H1 (cell line): ENCODE data around the gene EVA1C. TPM values are rescaled to one million over a fixed set of nuclear protein-coding genes. Genes with fewer than 3 reads are reported as not detected.

Experiments
- CTCF ChIA-PET: fragments of 300-600 bp; sonication (Branson Sonifier 250); formaldehyde crosslinking; loops from one replicate; lab custom pipeline; 2021; ENCODE audit not compliant: partially characterized antibody; lab: Charles Lee
- POLR2A ChIA-PET: fragments of 300-600 bp; sonication (Branson Sonifier 250); formaldehyde crosslinking; loops from one replicate; lab custom pipeline; 2021; ENCODE audit warnings: inconsistent platforms; ENCODE audit not compliant: partially characterized antibody; lab: Charles Lee
- DNase-seq, 2 experiments: peaks; one replicate each; pipeline versions ENCODE4 v3.0.0 to v3.0.0-alpha.2; 2010 to 2022; ENCODE audit warnings: low spot score in 2 of 2, low read depth in 1 of 2, mixed read lengths in 1 of 2
- FAIRE-seq: peaks from 2 replicates; lab custom pipeline; 2011; peaks lifted over from hg19 to GRCh38; lab: Jason Lieb, UNC
- H2AFZ ChIP-seq: 2 replicates; pipeline ENCODE4 v1.8.1; 2012; ENCODE audit warnings: low read length, inconsistent platforms
- H2AK5ac ChIP-seq: 2 replicates; pipeline ENCODE4 v1.6.1; 2013; ENCODE audit warnings: low read depth, low read length
- H2BK120ac ChIP-seq: replicated peaks from 2 replicates; pipeline ENCODE3; 2013; ENCODE audit warnings: low read depth, low read length, inconsistent platforms
- H2BK12ac ChIP-seq: 2 replicates; pipeline ENCODE4 v1.6.1; 2013; ENCODE audit warnings: low read depth, low read length
- H2BK15ac ChIP-seq: 2 replicates; pipeline ENCODE4 v1.6.1; 2013; ENCODE audit warnings: low read length
- H2BK20ac ChIP-seq: 2 replicates; pipeline ENCODE4 v1.6.1; 2013; ENCODE audit warnings: low read length
- H2BK5ac ChIP-seq: 2 replicates; pipeline ENCODE4 v1.6.1; 2013; ENCODE audit warnings: low read depth, low read length
- H3K14ac ChIP-seq: 2 replicates; pipeline ENCODE4 v1.6.1; 2013; ENCODE audit warnings: inconsistent platforms; ENCODE audit not compliant: insufficient read length
- H3K18ac ChIP-seq: 2 replicates; pipeline ENCODE4 v1.6.1; 2013; ENCODE audit warnings: low read length; ENCODE audit errors: extremely low read depth
- H3K23ac ChIP-seq: 2 replicates; pipeline ENCODE4 v1.6.1; 2013; ENCODE audit warnings: inconsistent platforms; ENCODE audit not compliant: insufficient read length
- H3K23me2 ChIP-seq: 2 replicates; pipeline ENCODE4 v1.6.1; 2013; ENCODE audit warnings: low read depth, low read length
- H3K27ac ChIP-seq: 2 replicates; pipeline ENCODE4 v1.6.1; 2011; ENCODE audit warnings: low read depth, low read length, inconsistent platforms
- H3K27me3 ChIP-seq, 4 experiments: replicated peaks in 1 of 4; 1 replicate in 1 of 4; 2 replicates in 3 of 4; pipeline versions ENCODE4 v1.6.1 to v1.8.1; 2011 to 2013; ENCODE audit warnings: low read length in 3 of 4, mild to moderate bottlenecking in 3 of 4, inconsistent platforms in 2 of 4, mixed read lengths in 2 of 4, moderate library complexity in 1 of 4; ENCODE audit not compliant: control insufficient read depth in 3 of 4, insufficient read depth in 3 of 4; ENCODE audit errors: extremely low read depth in 1 of 4
- H3K36me3 ChIP-seq, 4 experiments: 2 replicates each; pipeline versions ENCODE4 v1.6.1 to v1.8.1; 2011 to 2013; ENCODE audit warnings: mild to moderate bottlenecking in 4 of 4, low read length in 3 of 4, moderate library complexity in 2 of 4, control low read depth in 1 of 4, inconsistent platforms in 1 of 4; ENCODE audit not compliant: insufficient read depth in 4 of 4, control insufficient read depth in 2 of 4
- H3K4ac ChIP-seq: replicated peaks from 2 replicates; pipeline ENCODE3; 2013; ENCODE audit warnings: low read length, low read depth, mixed read lengths, inconsistent platforms; ENCODE audit not compliant: insufficient read length
- H3K4me1 ChIP-seq, 4 experiments: replicated peaks in 1 of 4; 1 replicate in 1 of 4; 2 replicates in 3 of 4; pipeline versions ENCODE4 v1.6.1 to v1.8.1; 2011 to 2013; ENCODE audit warnings: low read length in 3 of 4, inconsistent platforms in 2 of 4, mixed read lengths in 1 of 4; ENCODE audit not compliant: insufficient read depth in 4 of 4, control insufficient read depth in 3 of 4
- H3K4me2 ChIP-seq, 2 experiments: 2 replicates each; pipeline versions ENCODE4 v1.6.1 to v1.8.1; 2011 to 2013; ENCODE audit warnings: low read depth in 2 of 2, low read length in 2 of 2, control low read depth in 1 of 2, inconsistent platforms in 1 of 2, mild to moderate bottlenecking in 1 of 2; ENCODE audit not compliant: insufficient read depth in 1 of 2
- H3K4me3 ChIP-seq, 4 experiments: fragments of 200-600, 300-600 bp in 1 of 4; sonication (generic), shearing (Covaris generic), sonication (Bioruptor Twin) in 1 of 4; 2 replicates each; pipeline versions ENCODE4 v1.5.1 to v1.8.1; 2011 to 2016; ENCODE audit warnings: low read length in 4 of 4, low read depth in 3 of 4, control low read depth in 2 of 4, inconsistent platforms in 2 of 4, mild to moderate bottlenecking in 2 of 4, mixed read lengths in 1 of 4, moderate library complexity in 1 of 4; ENCODE audit not compliant: insufficient read depth in 2 of 4; ENCODE audit errors: extremely low read depth in 1 of 4
- H3K56ac ChIP-seq: replicated peaks from 2 replicates; pipeline ENCODE3; 2013; ENCODE audit warnings: low read depth, mild to moderate bottlenecking, mixed read lengths, low read length, inconsistent platforms; ENCODE audit not compliant: insufficient read length
- H3K79me1 ChIP-seq: 2 replicates; pipeline ENCODE4 v1.6.1; 2013; ENCODE audit warnings: low read depth, low read length, control low read depth
- H3K79me2 ChIP-seq, 2 experiments: 2 replicates each; pipeline versions ENCODE4 v1.6.1 to v1.8.1; 2012 to 2013; ENCODE audit warnings: low read length in 2 of 2, mild to moderate bottlenecking in 2 of 2, inconsistent platforms in 1 of 2; ENCODE audit not compliant: insufficient read depth in 2 of 2, control insufficient read depth in 1 of 2
- H3K9ac ChIP-seq, 4 experiments: replicated peaks in 1 of 4; 1 replicate in 1 of 4; 2 replicates in 3 of 4; pipeline versions ENCODE4 v1.6.1 to v1.8.1; 2011 to 2013; ENCODE audit warnings: low read depth in 3 of 4, low read length in 3 of 4, control low read depth in 2 of 4, mild to moderate bottlenecking in 2 of 4, moderate library complexity in 2 of 4, inconsistent platforms in 1 of 4; ENCODE audit errors: extremely low read depth in 1 of 4
- H3K9me3 ChIP-seq, 2 experiments: 2 replicates each; pipeline versions ENCODE4 v1.6.1 to v1.8.1; 2012 to 2013; ENCODE audit warnings: mild to moderate bottlenecking in 2 of 2, moderate library complexity in 2 of 2, control low read depth in 1 of 2, inconsistent platforms in 1 of 2, low read depth in 1 of 2, low read length in 1 of 2, mixed read lengths in 1 of 2; ENCODE audit not compliant: insufficient read depth in 2 of 2
- H4K20me1 ChIP-seq, 2 experiments: replicated peaks in 1 of 2; 2 replicates each; pipeline versions ENCODE3 to v1.8.1; 2011 to 2013; ENCODE audit warnings: inconsistent platforms in 2 of 2, low read length in 2 of 2, mild to moderate bottlenecking in 1 of 2; ENCODE audit not compliant: insufficient read depth in 2 of 2, control insufficient read depth in 1 of 2
- H4K5ac ChIP-seq: 2 replicates; pipeline ENCODE4 v1.6.1; 2013; ENCODE audit warnings: low read length, low read depth, mixed read lengths, inconsistent platforms; ENCODE audit not compliant: insufficient read length
- H4K8ac ChIP-seq: 2 replicates; pipeline ENCODE4 v1.8.0; 2013; ENCODE audit warnings: mild to moderate bottlenecking, moderate library complexity, low read length, inconsistent platforms; ENCODE audit not compliant: insufficient read depth; ENCODE audit errors: extremely low read depth
- H4K91ac ChIP-seq: replicated peaks from 2 replicates; pipeline ENCODE3; 2013; ENCODE audit warnings: low read length, mixed read lengths, inconsistent platforms; ENCODE audit not compliant: insufficient read length
- BACH1 ChIP-seq: IDR thresholded peaks from 2 replicates; pipeline ENCODE4 v1.6.1; 2012; ENCODE audit warnings: low read length, improper control_type of control experiment
- BRCA1 ChIP-seq: IDR thresholded peaks from 2 replicates; pipeline ENCODE4 v1.6.1; 2012; ENCODE audit warnings: low read depth, low read length, improper control_type of control experiment
- CBX5 ChIP-seq: fragments of 300-800, 300-1000 bp; sonication (generic); IDR thresholded peaks from 2 replicates; pipeline ENCODE4 v1.7.1; 2016; ENCODE audit warnings: antibody characterized with exemption, low read length, low read depth
- CBX8 ChIP-seq: fragments of 300-800, 300-1000 bp; sonication (generic); IDR thresholded peaks from 2 replicates; pipeline ENCODE4 v1.7.1; 2016; ENCODE audit warnings: low read depth, low read length, borderline replicate concordance
- CHD2 ChIP-seq: IDR thresholded peaks from 2 replicates; pipeline ENCODE4 v1.6.1; 2012; ENCODE audit warnings: low read length, improper control_type of control experiment
- GABPA ChIP-seq: IDR thresholded peaks from 2 replicates; pipeline ENCODE4 v1.6.1; 2011; ENCODE audit warnings: mild to moderate bottlenecking, low read length, moderate library complexity, borderline replicate concordance; ENCODE audit not compliant: insufficient read depth
- HDAC2 ChIP-seq, 2 experiments: fragments of 300-600 bp in 1 of 2; sonication (generic) in 1 of 2; IDR thresholded peaks; 2 replicates each; pipeline ENCODE4 v1.6.1; 2011 to 2012; ENCODE audit warnings: low read depth in 2 of 2, low read length in 2 of 2, mild to moderate bottlenecking in 2 of 2, moderate library complexity in 2 of 2, borderline replicate concordance in 1 of 2, inconsistent platforms in 1 of 2
- KDM1A ChIP-seq: fragments of 200-600, 300-600 bp; sonication (generic); IDR thresholded peaks from 2 replicates; pipeline ENCODE4 v1.7.1; 2016; ENCODE audit warnings: mild to moderate bottlenecking, low read length, borderline replicate concordance
- KDM4A ChIP-seq: IDR thresholded peaks from one replicate; pipeline ENCODE4 v1.7.1; 2012; ENCODE audit warnings: low read depth, mild to moderate bottlenecking, moderate library complexity, low read length, inconsistent platforms; ENCODE audit not compliant: severe bottlenecking
- POLR2AphosphoS5 ChIP-seq: IDR thresholded peaks from 2 replicates; pipeline ENCODE4 v1.6.1; 2011; ENCODE audit warnings: low read depth, low read length
- RBBP5 ChIP-seq: IDR thresholded peaks from 2 replicates; pipeline ENCODE4 v1.7.1; 2012; ENCODE audit warnings: low read depth, mild to moderate bottlenecking, inconsistent platforms, low read length, moderate library complexity, borderline replicate concordance
- RXRA ChIP-seq: IDR thresholded peaks from 2 replicates; pipeline ENCODE4 v1.6.1; 2011; ENCODE audit warnings: low read depth, mild to moderate bottlenecking, low read length, moderate library complexity; ENCODE audit not compliant: insufficient read depth
- SP2 ChIP-seq: IDR thresholded peaks from 2 replicates; pipeline ENCODE4 v1.6.1; 2012; ENCODE audit warnings: mild to moderate bottlenecking, low read length, inconsistent platforms
- TEAD4 ChIP-seq: IDR thresholded peaks from 2 replicates; pipeline ENCODE4 v1.6.1; 2012; ENCODE audit warnings: low read depth, low read length, inconsistent platforms, mixed read lengths
- WGBS, 2 experiments: shearing (Covaris generic) in 1 of 2; methylation state at CpG; one replicate each; pipeline versions ENCODE4 v1.1.6 to v1.1.7; 2013 to 2015; ENCODE audit warnings: low lambda C conversion rate in 2 of 2, mixed read lengths in 2 of 2, inconsistent platforms in 1 of 2, low coverage in 1 of 2, missing lambda C conversion rate in 1 of 2; ENCODE audit not compliant: insufficient replicate concordance in 2 of 2, insufficient coverage in 1 of 2, insufficient read length in 1 of 2; ENCODE audit errors: extremely low coverage in 1 of 2, missing lambda C conversion rate in 1 of 2; 5-methylcytosine and 5-hydroxymethylcytosine counted together
- polyA plus RNA-seq, 7 experiments: library from polyadenylated mRNA; depleted of rRNA in 3 of 7; stranded (reverse) in 5 of 7; unstranded in 2 of 7; fragments of >200 nt in 5 of 7; fragments of 200-250 nt in 2 of 7; gene quantifications; 1 replicate in 5 of 7; 2 replicates in 1 of 7; 4 replicates in 1 of 7; pipeline versions ENCODE4 v1.2.1 to v1.2.3, GENCODE V29; 2011 to 2013; ENCODE audit warnings: missing spikeins in 2 of 7, mixed read lengths in 2 of 7
- total RNA-seq: library from RNA; stranded (reverse); fragmentation: NEBNext Ultra II Directional; extraction: Animal tissue kit (Norgen Biotek cat#: 25700); gene quantifications from 2 replicates; pipeline ENCODE4 v1.2.1, GENCODE V29; 2021

The EVA1C gene
- total and polyA plus RNA-seq, 2 of the 8 experiments (the other 6 are each of a cell fraction or from before 2014, with no cell fraction given), result 2.6 to 3.6 TPM

- CTCF ChIA-PET, result no interaction called here
- no peak overlapping the region for H3K27ac ChIP-seq
Observed at GRCh38 chr21:32378956-32379355, 33.5 kb upstream of the EVA1C start.

More at GRCh38 chr21:32378956-32379355, 33.5 kb upstream of the EVA1C start:
- Histone ChIP-seq H2BK12ac (no peak overlapping the region), H3K9me3 (no peaks in the 10 kb centered on the region), H2BK15ac (no peak overlapping the region), H2AK5ac (no peak overlapping the region), H4K91ac (no peak overlapping the region), H2BK120ac (no peak overlapping the region), H2BK20ac (no peak overlapping the region), H3K79me2 (peaks cover 0 to 12% of the 10 kb centered on the region in 2 experiments; a peak in 2 of 4 replicates), H4K20me1 (peaks cover 4 to 8% of the 10 kb centered on the region in 2 experiments), H3K23ac (no peak overlapping the region), H3K4me3 (no peak overlapping the region), H2BK5ac (no peak overlapping the region), H3K14ac (no peak overlapping the region), H3K23me2 (no peaks in the 10 kb centered on the region), H2AFZ (no peak overlapping the region), H3K79me1 (peaks cover 7% of the 10 kb centered on the region; the same call in 1 of the 2 replicates), H3K36me3 (peaks cover 23 to 67% (median 43%) of the 10 kb centered on the region in 4 experiments), H3K18ac (no peak overlapping the region), H3K4me2 (no peak overlapping the region), H4K5ac (no peak overlapping the region), H3K4ac (no peak overlapping the region), H3K9ac (no peak overlapping the region), H4K8ac (no peak overlapping the region), H3K56ac (no peak overlapping the region), H3K27me3 (no peaks in the 10 kb centered on the region), H3K4me1 (no peaks in the 10 kb centered on the region)
- TF ChIP-seq CBX5, result no peak
- no peak for TF ChIP-seq BRCA1
- no peak for TF ChIP-seq POLR2AphosphoS5
- no peak for TF ChIP-seq KDM1A
- no peak for TF ChIP-seq TEAD4
- TF ChIP-seq HDAC2 (IDR thresholded peaks at IDR 0.05; ENCODE audit: borderline replicate concordance in 1 of 2, low read depth in 2 of 2, low read length in 2 of 2), result no peak
- TF ChIP-seq CHD2, result no peak
- TF ChIP-seq CBX8, result no peak
- no peak for TF ChIP-seq BACH1
- no peak for TF ChIP-seq KDM4A
- TF ChIP-seq RXRA, result no peak
- no peak for TF ChIP-seq RBBP5
- no peak for TF ChIP-seq GABPA
- no peak for TF ChIP-seq SP2
- no peak for FAIRE-seq
- WGBS, 2 experiments, result 89% methylated on average over 5 of the region's 5 CpGs; no CpG with 5 or more reads in 1 of the 2 experiments
- no peak for DNase-seq
- POLR2A ChIA-PET, result no interaction called here
